PC-3 (cell line): ENCODE results near the gene FAM83F. TPM values are rescaled to one million over a fixed set of nuclear protein-coding genes. Genes with fewer than 3 reads are reported as not detected.

Experiments
- ATAC-seq: fragments of 200-7000 bp; cut with Tn5 transposase; 2 replicates; pipeline ENCODE4 v1.9.1; 2020; ENCODE audit warnings: mild to moderate bottlenecking, moderate library complexity
- BruUV-seq: library from RNA; stranded (reverse); fragments of 400-500 nt; replicated peaks from 2 replicates; lab custom pipeline; 2021; lab: Mats Ljungman, UMichigan
- CTCF ChIA-PET: fragments of 300-600 bp; sonication (Branson Sonifier 250); formaldehyde crosslinking; loops from one replicate; lab custom pipeline; 2022; ENCODE audit warnings: antibody characterized with exemption; lab: Charles Lee
- POLR2A ChIA-PET: fragments of 300-600 bp; sonication (Branson Sonifier 250); formaldehyde crosslinking; loops from one replicate; lab custom pipeline; 2022; ENCODE audit warnings: antibody characterized with exemption; ENCODE audit not compliant: unreplicated experiment; lab: Charles Lee
- DNase-seq: peaks from one replicate; pipeline ENCODE4 v3.0.0-alpha.2; 2015
- H2AFZ ChIP-seq: fragments of 300-600 bp; sonication (generic); 2 replicates; pipeline ENCODE4 v1.6.0; 2016; ENCODE audit warnings: antibody characterized with exemption, low read length
- H3F3A ChIP-seq: fragments of 300-600 bp; sonication (generic); one replicate; pipeline ENCODE4 v1.6.0; 2017; ENCODE audit warnings: antibody characterized with exemption, low read length, control low read depth, mild to moderate bottlenecking; ENCODE audit not compliant: unreplicated experiment
- H3K27ac ChIP-seq: fragments of 300-600 bp; sonication (generic); 2 replicates; pipeline ENCODE4 v1.5.1; 2016; ENCODE audit warnings: mild to moderate bottlenecking, low read length
- H3K27me3 ChIP-seq: fragments of 300-600 bp; sonication (generic); 2 replicates; pipeline ENCODE4 v1.6.1; 2016; ENCODE audit warnings: low read length, mixed read lengths
- H3K36me3 ChIP-seq: fragments of 300-600 bp; sonication (generic); 2 replicates; pipeline ENCODE4 v1.6.1; 2016; ENCODE audit warnings: low read depth, mixed run types, low read length, mixed read lengths
- H3K4me1 ChIP-seq: fragments of 300-600 bp; sonication (generic); 2 replicates; pipeline ENCODE4 v1.5.1; 2016; ENCODE audit warnings: low read length; ENCODE audit not compliant: insufficient read depth
- H3K4me2 ChIP-seq: fragments of 300-600 bp; sonication (generic); 2 replicates; pipeline ENCODE4 v1.6.0; 2016; ENCODE audit warnings: low read length
- H3K4me3 ChIP-seq: fragments of 300-600 bp; sonication (generic); 2 replicates; pipeline ENCODE4 v1.5.1; 2016; ENCODE audit warnings: mild to moderate bottlenecking, low read length, mixed read lengths
- H3K79me2 ChIP-seq: fragments of 300-600 bp; sonication (generic); 2 replicates; pipeline ENCODE4 v1.6.1; 2017; ENCODE audit warnings: low read length, mixed read lengths
- H3K9ac ChIP-seq: fragments of 300-600 bp; sonication (generic); 2 replicates; pipeline ENCODE4 v1.6.0; 2016; ENCODE audit warnings: mild to moderate bottlenecking, low read length
- H3K9me2 ChIP-seq: fragments of 300-600 bp; sonication (generic); replicated peaks from 2 replicates; pipeline ENCODE4 v1.6.1; 2016; ENCODE audit warnings: mixed run types, low read length, mixed read lengths
- H3K9me3 ChIP-seq: fragments of 300-600 bp; sonication (generic); 2 replicates; pipeline ENCODE4 v1.6.1; 2016; ENCODE audit warnings: low read length, mixed read lengths
- H4K20me1 ChIP-seq: fragments of 300-600 bp; sonication (generic); 2 replicates; pipeline ENCODE4 v1.6.1; 2016; ENCODE audit warnings: low read length, mixed read lengths
- EZH2 ChIP-seq: fragments of 300-600 bp; sonication (generic); IDR thresholded peaks from one replicate; pipeline ENCODE4 v1.6.1; 2017; ENCODE audit warnings: antibody characterized with exemption, mild to moderate bottlenecking, low read length; ENCODE audit not compliant: unreplicated experiment
- EZH2phosphoT487 ChIP-seq: fragments of 300-600 bp; sonication (generic); IDR thresholded peaks from 2 replicates; pipeline ENCODE4 v1.6.1; 2018; ENCODE audit warnings: mild to moderate bottlenecking, antibody characterized with exemption, low read length, borderline replicate concordance
- intact Hi-C: fragments of 100-400 bp; cut with micrococcal nuclease; formaldehyde crosslinking; loops from 2 replicates; pipeline ENCODE4 v1.9.0; 2023
- total RNA-seq: library from RNA; depleted of rRNA; stranded (reverse); fragments of >200 nt; gene quantifications from 2 replicates; pipeline ENCODE4 v1.2.3, GENCODE V29; 2014
- TF ChIP-seq, protein P1 (sequence below): fragments of 300-600 bp; sonication (generic); conservative IDR thresholded peaks from 2 replicates; pipeline ENCODE4 v1.5.1; 2017; ENCODE audit warnings: antibody characterized with exemption, low read depth, mild to moderate bottlenecking, low read length

FAM83F gene
- total RNA-seq, 1 experiment from 2014 or later: 5.5 TPM

DNA sequence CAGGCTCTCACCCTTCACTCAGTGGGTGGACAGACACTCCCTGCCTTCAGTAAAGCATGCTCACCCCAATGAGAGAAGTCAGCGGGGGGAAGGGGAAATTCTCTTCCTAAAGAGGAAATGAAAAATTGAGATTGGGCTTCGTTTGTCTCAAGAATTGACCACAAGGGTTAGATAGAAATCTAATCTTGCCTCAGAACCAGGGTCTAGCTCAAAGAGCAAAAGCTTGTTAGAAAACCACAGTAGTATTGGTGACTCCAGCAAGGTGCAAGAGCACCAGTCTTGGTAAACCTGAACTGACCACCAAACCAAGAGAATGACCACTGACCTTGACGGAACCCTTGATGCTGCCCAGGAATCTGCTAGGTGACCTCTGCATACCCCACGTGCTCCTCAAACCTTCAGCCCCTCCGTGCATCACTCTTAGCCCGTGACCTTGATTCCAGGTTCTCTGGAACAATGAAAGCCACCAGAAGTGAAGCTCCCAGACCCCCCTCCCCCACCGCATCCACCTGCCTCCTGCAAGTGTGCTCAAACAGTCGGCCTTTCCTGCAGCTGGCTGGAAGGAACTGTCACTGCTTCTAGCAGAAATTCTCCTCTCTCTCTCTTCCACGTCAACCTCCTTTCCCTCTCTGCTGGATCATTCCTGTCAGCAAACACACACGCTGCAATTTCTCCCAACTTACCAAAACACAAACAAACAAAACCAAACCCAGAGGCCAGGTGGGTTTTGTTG, 37.7 kb upstream of the FAM83F start:
- Histone ChIP-seq H4K20me1 (no peaks in the 10 kb centered on the region), H3K9me3 (no peaks in the 10 kb centered on the region), H3K9ac (no peak overlapping the region), H3K4me1 (peaks cover 27% of the 10 kb centered on the region), H2AFZ (no peak overlapping the region), H3F3A (no peaks in the 10 kb centered on the region), H3K27ac (no peak overlapping the region), H3K4me2 (no peak overlapping the region), H3K36me3 (no peaks in the 10 kb centered on the region), H3K9me2 (no peaks in the 10 kb centered on the region), H3K27me3 (no peaks in the 10 kb centered on the region), H3K79me2 (no peaks in the 10 kb centered on the region), H3K4me3 (no peak overlapping the region)
- intact Hi-C loops: no loop called here
- no peak for TF ChIP-seq EZH2phosphoT487
- TF ChIP-seq, protein P1, sequence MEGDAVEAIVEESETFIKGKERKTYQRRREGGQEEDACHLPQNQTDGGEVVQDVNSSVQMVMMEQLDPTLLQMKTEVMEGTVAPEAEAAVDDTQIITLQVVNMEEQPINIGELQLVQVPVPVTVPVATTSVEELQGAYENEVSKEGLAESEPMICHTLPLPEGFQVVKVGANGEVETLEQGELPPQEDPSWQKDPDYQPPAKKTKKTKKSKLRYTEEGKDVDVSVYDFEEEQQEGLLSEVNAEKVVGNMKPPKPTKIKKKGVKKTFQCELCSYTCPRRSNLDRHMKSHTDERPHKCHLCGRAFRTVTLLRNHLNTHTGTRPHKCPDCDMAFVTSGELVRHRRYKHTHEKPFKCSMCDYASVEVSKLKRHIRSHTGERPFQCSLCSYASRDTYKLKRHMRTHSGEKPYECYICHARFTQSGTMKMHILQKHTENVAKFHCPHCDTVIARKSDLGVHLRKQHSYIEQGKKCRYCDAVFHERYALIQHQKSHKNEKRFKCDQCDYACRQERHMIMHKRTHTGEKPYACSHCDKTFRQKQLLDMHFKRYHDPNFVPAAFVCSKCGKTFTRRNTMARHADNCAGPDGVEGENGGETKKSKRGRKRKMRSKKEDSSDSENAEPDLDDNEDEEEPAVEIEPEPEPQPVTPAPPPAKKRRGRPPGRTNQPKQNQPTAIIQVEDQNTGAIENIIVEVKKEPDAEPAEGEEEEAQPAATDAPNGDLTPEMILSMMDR: no peak
- no peak for TF ChIP-seq EZH2
- ATAC-seq (no peak), DNase-seq (no peak)
- POLR2A ChIA-PET: no interaction called here
- BruUV-seq: no TSS peak
- CTCF ChIA-PET: no interaction called here

DNA sequence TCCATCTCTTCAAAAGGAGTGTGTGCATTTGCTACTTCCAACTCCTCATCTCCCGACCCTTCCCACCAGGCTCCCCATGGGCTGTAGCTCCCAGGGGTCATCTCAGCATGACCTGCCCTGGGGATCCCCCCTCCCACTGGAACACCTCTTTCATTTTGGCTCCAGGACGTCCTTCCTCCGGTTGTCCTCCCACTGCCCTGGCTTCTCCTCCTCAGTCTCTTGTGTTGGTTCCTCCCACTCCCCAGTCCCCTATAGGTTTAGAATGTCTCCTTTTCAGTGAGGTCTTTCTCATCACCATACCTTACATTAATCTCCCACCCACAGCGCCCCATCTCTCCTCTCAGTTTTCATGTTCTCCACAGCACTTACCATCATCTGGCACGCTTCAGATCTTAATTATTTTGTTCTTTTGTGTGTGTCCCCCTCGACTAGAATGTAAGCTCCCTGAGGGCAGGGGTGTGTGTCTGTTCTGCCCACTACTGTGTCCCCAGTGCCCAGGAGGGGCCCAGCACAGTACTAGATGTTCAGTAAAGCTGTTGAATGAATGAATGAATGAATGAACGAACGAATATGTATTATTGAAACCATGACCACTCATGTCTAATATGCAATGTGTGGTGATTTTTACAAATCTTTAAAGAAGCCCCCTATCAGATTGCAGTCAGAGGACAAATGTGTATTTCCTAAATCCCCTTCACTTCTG, 36.6 kb upstream of the FAM83F start:
- Histone ChIP-seq H3K27ac (no peak overlapping the region), H3K79me2 (no peaks in the 10 kb centered on the region), H3F3A (no peaks in the 10 kb centered on the region), H3K9ac (no peak overlapping the region), H3K27me3 (no peaks in the 10 kb centered on the region), H3K4me3 (no peak overlapping the region), H4K20me1 (no peaks in the 10 kb centered on the region), H3K9me3 (no peaks in the 10 kb centered on the region), H3K9me2 (no peaks in the 10 kb centered on the region), H3K4me2 (no peak overlapping the region), H2AFZ (no peak overlapping the region), H3K4me1 (peaks cover 27% of the 10 kb centered on the region), H3K36me3 (no peaks in the 10 kb centered on the region)
- TF ChIP-seq EZH2phosphoT487: no peak
- TF ChIP-seq, protein P1: no peak
- ChIA-PET POLR2A (no interaction called here), CTCF (no interaction called here)
- ATAC-seq: no peak
- no TSS peak for BruUV-seq
- DNase-seq: no peak
- intact Hi-C loops: no loop called here

GRCh38 chr22:39958949-39959639, 35.7 kb upstream of the FAM83F start:
- no peak overlapping the region for H3K9ac ChIP-seq
- H3K27ac ChIP-seq: no peak overlapping the region
- intact Hi-C loops: no loop called here
- no peak for DNase-seq
- H3K9me2 ChIP-seq: no peaks in the 10 kb centered on the region
- H3K79me2 ChIP-seq: no peaks in the 10 kb centered on the region
- no peak for ATAC-seq
- H3K4me2 ChIP-seq: no peak overlapping the region
- H3K36me3 ChIP-seq: no peaks in the 10 kb centered on the region
- no peaks in the 10 kb centered on the region for H3K9me3 ChIP-seq
- H3K4me3 ChIP-seq: no peak overlapping the region
- H2AFZ ChIP-seq: no peak overlapping the region
- TF ChIP-seq EZH2: no peak
- no peak for TF ChIP-seq EZH2phosphoT487
- TF ChIP-seq, protein P1: no peak
- no peaks in the 10 kb centered on the region for H3K27me3 ChIP-seq
- no peaks in the 10 kb centered on the region for H3F3A ChIP-seq
- H4K20me1 ChIP-seq: no peaks in the 10 kb centered on the region
- H3K4me1 ChIP-seq: peaks cover 27% of the 10 kb centered on the region
- ChIA-PET POLR2A (no interaction called here), CTCF (no interaction called here)
- no TSS peak for BruUV-seq
